SU-DHL-6 (cell line): ENCODE results near the gene HIVEP3.

Experiments
- H2AFZ ChIP-seq: fragments of 200-600 bp; sonication (generic); 2 replicates; pipeline ENCODE4 v1.6.1; 2014; ENCODE audit warnings: low read depth, mild to moderate bottlenecking, moderate library complexity, mixed read lengths, antibody characterized with exemption, low read length; ENCODE audit not compliant: severe bottlenecking
- H3F3A ChIP-seq: fragments of 200-600 bp; shearing (Covaris generic); 2 replicates; pipeline ENCODE4 v1.6.0; 2016; ENCODE audit warnings: antibody characterized with exemption, mild to moderate bottlenecking; ENCODE audit not compliant: insufficient read depth
- H3K27ac ChIP-seq: fragments of 200-600 bp; sonication (generic); 2 replicates; pipeline ENCODE4 v1.5.1; 2016; ENCODE audit warnings: low read depth, mild to moderate bottlenecking, low read length, moderate library complexity, mixed read lengths
- H3K27me3 ChIP-seq: fragments of 200-600 bp; sonication (generic), shearing (Covaris generic); 2 replicates; pipeline ENCODE4 v1.6.0; 2014; ENCODE audit warnings: mild to moderate bottlenecking, low read length
- H3K36me3 ChIP-seq: fragments of 200-600 bp; sonication (generic); 2 replicates; pipeline ENCODE4 v1.6.1; 2014; ENCODE audit warnings: mild to moderate bottlenecking, low read length, mixed read lengths
- H3K4me2 ChIP-seq: fragments of 300-600, 200-600 bp; shearing (Covaris generic), sonication (generic); 2 replicates; pipeline ENCODE4 v1.6.0; 2014; ENCODE audit warnings: low read length, low read depth, mild to moderate bottlenecking; ENCODE audit not compliant: poor library complexity, severe bottlenecking
- H3K4me3 ChIP-seq: fragments of 200-600 bp; sonication (generic); 2 replicates; pipeline ENCODE4 v1.5.1; 2014; ENCODE audit warnings: antibody characterized with exemption, low read length, mild to moderate bottlenecking, mixed read lengths; ENCODE audit not compliant: insufficient read depth, poor library complexity, severe bottlenecking
- H3K79me2 ChIP-seq: fragments of 200-600 bp; sonication (generic); 2 replicates; pipeline ENCODE4 v1.6.1; 2014; ENCODE audit warnings: mild to moderate bottlenecking, low read length, moderate library complexity; ENCODE audit not compliant: insufficient read depth
- H3K9ac ChIP-seq: fragments of 200-600 bp; sonication (generic); 2 replicates; pipeline ENCODE4 v1.7.0; 2014; ENCODE audit warnings: mild to moderate bottlenecking, low read length
- H3K9me2 ChIP-seq: fragments of 200-600 bp; sonication (generic); replicated peaks from 2 replicates; pipeline ENCODE4 v1.6.1; 2014; ENCODE audit warnings: low read length; ENCODE audit not compliant: insufficient read depth
- H3K9me3 ChIP-seq: fragments of 200-600 bp; sonication (generic); 2 replicates; pipeline ENCODE4 v1.6.1; 2014; ENCODE audit warnings: low read length, mixed read lengths; ENCODE audit not compliant: insufficient read depth
- H4K20me1 ChIP-seq: fragments of 200-600 bp; sonication (generic); 2 replicates; pipeline ENCODE4 v1.6.1; 2014; ENCODE audit warnings: low read depth, mild to moderate bottlenecking, antibody characterized with exemption, low read length, moderate library complexity, mixed read lengths
- CTCF ChIP-seq: fragments of 200-600 bp; sonication (generic); IDR thresholded peaks from one replicate; pipeline ENCODE4 v1.5.1; 2017; ENCODE audit warnings: antibody characterized with exemption, mild to moderate bottlenecking, low read length, moderate library complexity; ENCODE audit not compliant: insufficient read depth, poor library complexity, severe bottlenecking
- EZH2phosphoT487 ChIP-seq: fragments of 200-600 bp; sonication (generic), shearing (Covaris generic); conservative IDR thresholded peaks from 2 replicates; pipeline ENCODE4 v1.6.1; 2018; ENCODE audit warnings: mild to moderate bottlenecking, antibody characterized with exemption, low read length, moderate library complexity, mixed read lengths

The HIVEP3 gene

GRCh38 chr1:41918450-41919043 is at the start of gene HIVEP3:
HIVEP3 (minus strand) TSS chr1:41918922.
- H3K9me2 ChIP-seq = no peaks in the 10 kb centered on the region
- H3K27me3 ChIP-seq = no peaks in the 10 kb centered on the region
- H3K79me2 ChIP-seq = no peaks in the 10 kb centered on the region
- H3K9ac ChIP-seq = no peak within 1 kb of the TSS
- H3K4me3 ChIP-seq = no peak within 1 kb of the TSS
- no peaks in the 10 kb centered on the region for H4K20me1 ChIP-seq
- no peaks in the 10 kb centered on the region for H3F3A ChIP-seq
- H2AFZ ChIP-seq = no peak within 1 kb of the TSS
- H3K36me3 ChIP-seq = no peaks in the 10 kb centered on the region
- no peak within 1 kb of the TSS for H3K27ac ChIP-seq
- no peak for TF ChIP-seq EZH2phosphoT487
- TF ChIP-seq CTCF = no peak
- H3K9me3 ChIP-seq = no peaks in the 10 kb centered on the region
- no peak within 1 kb of the TSS for H3K4me2 ChIP-seq

DNA sequence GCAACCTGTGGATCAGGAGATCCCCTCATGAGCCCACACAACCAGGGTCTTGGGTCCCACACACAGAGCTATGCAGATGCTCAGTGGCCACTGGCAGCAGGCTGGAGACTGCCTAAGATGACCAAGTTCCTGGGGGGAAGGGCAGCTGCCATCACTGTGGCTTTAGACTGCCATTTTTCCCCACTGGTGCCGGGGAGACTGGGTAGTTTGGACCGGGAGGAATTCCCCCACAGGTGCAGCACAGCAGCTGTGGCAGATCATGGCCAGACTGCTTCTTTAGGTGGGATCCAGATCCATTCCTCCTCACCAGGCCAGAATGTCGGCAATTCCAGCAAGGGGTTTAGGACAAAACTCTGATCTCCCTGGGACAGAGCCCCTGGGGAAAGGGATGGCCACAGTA is 45.7 kb upstream of the HIVEP3 start:
- TF ChIP-seq CTCF (no peak), EZH2phosphoT487 (no peak)

GRCh38 chr1:41963636-41964035 is 44.9 kb upstream of the HIVEP3 start:
- no peak overlapping the region for H3K27ac ChIP-seq
- no peak overlapping the region for H2AFZ ChIP-seq
- H3K36me3 ChIP-seq = no peaks in the 10 kb centered on the region
- no peak overlapping the region for H3K9ac ChIP-seq
- TF ChIP-seq EZH2phosphoT487 (no peak), CTCF (no peak)
- no peak overlapping the region for H3K4me2 ChIP-seq
- H3K9me3 ChIP-seq = no peaks in the 10 kb centered on the region
- no peak overlapping the region for H3K4me3 ChIP-seq
- no peaks in the 10 kb centered on the region for H3K79me2 ChIP-seq
- no peaks in the 10 kb centered on the region for H3F3A ChIP-seq
- no peaks in the 10 kb centered on the region for H3K27me3 ChIP-seq
- H4K20me1 ChIP-seq = no peaks in the 10 kb centered on the region
- no peaks in the 10 kb centered on the region for H3K9me2 ChIP-seq

More for the DNA sequence above, 45.7 kb upstream of the HIVEP3 start:
- no peaks in the 10 kb centered on the region for H3K79me2 ChIP-seq
- no peaks in the 10 kb centered on the region for H4K20me1 ChIP-seq
- no peak overlapping the region for H3K9ac ChIP-seq
- H3F3A ChIP-seq = no peaks in the 10 kb centered on the region
- no peak overlapping the region for H3K4me2 ChIP-seq
- H3K36me3 ChIP-seq = no peaks in the 10 kb centered on the region
- no peak overlapping the region for H2AFZ ChIP-seq
- H3K27me3 ChIP-seq = no peaks in the 10 kb centered on the region
- H3K9me2 ChIP-seq = no peaks in the 10 kb centered on the region
- no peaks in the 10 kb centered on the region for H3K9me3 ChIP-seq
- no peak overlapping the region for H3K27ac ChIP-seq
- H3K4me3 ChIP-seq = no peak overlapping the region
